HEK293T (cell line): ENCODE measurements around the gene ST6GALNAC1.

Source experiments
- CTCF ChIA-PET: fragments of 350-600 bp; formaldehyde crosslinking; extraction: SDS; loops from one replicate; lab custom pipeline; 2021; ENCODE audit warnings: antibody characterized with exemption, inconsistent platforms; lab: Yijun Ruan, JAX
- POLR2A ChIA-PET: fragments of 350-600 bp; formaldehyde crosslinking; extraction: SDS; loops from one replicate; lab custom pipeline; 2020; ENCODE audit warnings: antibody characterized with exemption, inconsistent platforms; lab: Yijun Ruan, JAX
- DNase-seq: peaks from one replicate; pipeline ENCODE4 v3.0.0; 2012; ENCODE audit warnings: mixed read lengths; ENCODE audit errors: extremely low spot score
- ARNT ChIP-seq: fragments of 450-650 bp; IDR thresholded peaks from 2 replicates; pipeline ENCODE4 v1.6.1; 2017; ENCODE audit warnings: mild to moderate bottlenecking
- BHLHE40 ChIP-seq: fragments of 450-650 bp; IDR thresholded peaks from 2 replicates; pipeline ENCODE4 v1.6.1; 2016; ENCODE audit warnings: mild to moderate bottlenecking, moderate library complexity, borderline replicate concordance
- CTBP1 ChIP-seq: fragments of 450-650 bp; IDR thresholded peaks from 2 replicates; pipeline ENCODE4 v1.6.1; 2016; ENCODE audit warnings: borderline replicate concordance
- ELF4 ChIP-seq: fragments of 450-650 bp; IDR thresholded peaks from 2 replicates; pipeline ENCODE4 v1.6.1; 2017; ENCODE audit warnings: antibody characterized with exemption
- FOXA1 ChIP-seq: fragments of 450-650 bp; IDR thresholded peaks from 2 replicates; pipeline ENCODE4 v1.6.1; 2016; ENCODE audit warnings: mild to moderate bottlenecking
- FOXK2 ChIP-seq: fragments of 450-650 bp; IDR thresholded peaks from 2 replicates; pipeline ENCODE4 v1.6.1; 2016; ENCODE audit warnings: mild to moderate bottlenecking
- FOXM1 ChIP-seq: fragments of 450-650 bp; IDR thresholded peaks from 2 replicates; pipeline ENCODE4 v1.6.1; 2017; ENCODE audit warnings: mild to moderate bottlenecking, borderline replicate concordance
- HDGF ChIP-seq: fragments of 450-650 bp; IDR thresholded peaks from 2 replicates; pipeline ENCODE4 v1.6.1; 2017; ENCODE audit warnings: antibody characterized with exemption, borderline replicate concordance
- L3MBTL2 ChIP-seq: fragments of 450-650 bp; conservative IDR thresholded peaks from 2 replicates; pipeline ENCODE4 v1.6.1; 2016; ENCODE audit warnings: mild to moderate bottlenecking
- LEF1 ChIP-seq: fragments of 450-650 bp; IDR thresholded peaks from 2 replicates; pipeline ENCODE4 v1.6.1; 2017; ENCODE audit warnings: mild to moderate bottlenecking, borderline replicate concordance
- NFRKB ChIP-seq: fragments of 450-650 bp; IDR thresholded peaks from 2 replicates; pipeline ENCODE4 v1.6.1; 2016; ENCODE audit warnings: mild to moderate bottlenecking, moderate library complexity
- PKNOX1 ChIP-seq: fragments of 450-650 bp; IDR thresholded peaks from 2 replicates; pipeline ENCODE4 v1.6.1; 2016
- SP1 ChIP-seq: fragments of 450-650 bp; IDR thresholded peaks from 2 replicates; pipeline ENCODE4 v1.6.1; 2017
- SUZ12 ChIP-seq: fragments of 450-650 bp; IDR thresholded peaks from 2 replicates; pipeline ENCODE4 v1.6.1; 2016; ENCODE audit warnings: mild to moderate bottlenecking
- TARDBP ChIP-seq: fragments of 450-650 bp; IDR thresholded peaks from 2 replicates; pipeline ENCODE4 v1.6.1; 2016
- ZNF384 ChIP-seq: fragments of 450-650 bp; IDR thresholded peaks from 2 replicates; pipeline ENCODE4 v1.6.1; 2016

The ST6GALNAC1 gene

GRCh38 chr17:76687298-76688164, 44.0 kb upstream of the ST6GALNAC1 start:
- DNase-seq, result no peak
- ChIA-PET CTCF (interaction anchor here (0.9 kb wide), 1 partner anchor 21 kb away, joined by 5 read pairs; no protein-coding TSS in a partner anchor), POLR2A (interaction anchor here (0.6 to 4.5 kb wide), 4 partner anchors 11 to 22 kb away, joined by 4 to 24 read pairs (median 16); partner anchors contain the start of gene MXRA7)
- TF ChIP-seq ZNF384 (no peak), ARNT (no peak), HDGF (no peak), FOXK2 (no peak), CTBP1 (no peak), ELF4 (no peak), FOXM1 (no peak), NFRKB (no peak), L3MBTL2 (no peak), SP1 (no peak), SUZ12 (no peak), PKNOX1 (no peak), BHLHE40 (no peak), FOXA1 (no peak)

- CTCF ChIA-PET, result interaction anchor here (0.9 kb wide), 1 partner anchor 22 kb away, joined by 5 read pairs; no protein-coding TSS in a partner anchor
- TF ChIP-seq FOXM1 (no peak), CTBP1 (no peak), FOXK2 (no peak), ARNT (no peak), LEF1 (no peak), SUZ12 (no peak), ZNF384 (no peak), PKNOX1 (no peak), TARDBP (no peak), FOXA1 (no peak), L3MBTL2 (no peak), ELF4 (no peak), SP1 (no peak), HDGF (no peak), BHLHE40 (no peak), NFRKB (no peak)
- POLR2A ChIA-PET, result interaction anchor here (0.6 to 4.5 kb wide), 3 partner anchors 15 to 22 kb away, joined by 4 to 24 read pairs (median 14); no protein-coding TSS in a partner anchor
- no peak for DNase-seq
These were observed 43.2 kb upstream of the ST6GALNAC1 start for GRCh38 chr17:76686538-76687297.

- POLR2A ChIA-PET, result interaction anchor here (0.6 to 1.7 kb wide), 2 partner anchors 8 to 14 kb away, joined by 3 to 14 read pairs; no protein-coding TSS in a partner anchor
- CTCF ChIA-PET, result interaction anchor here (0.7 to 1.7 kb wide), 2 partner anchors 14 to 25 kb away, joined by 3 to 7 read pairs; partner anchors contain the start of gene MXRA7
- DNase-seq, result no peak
- TF ChIP-seq TARDBP (no peak), LEF1 (no peak), HDGF (no peak), CTBP1 (no peak), SP1 (no peak), SUZ12 (no peak), FOXK2 (no peak), BHLHE40 (no peak)
These were observed 42.3 kb upstream of the ST6GALNAC1 start for GRCh38 chr17:76685846-76686245.

GRCh38 chr17:76685366-76685765, 41.8 kb upstream of the ST6GALNAC1 start:
- no peak for DNase-seq
- CTCF ChIA-PET, result interaction anchor here (0.7 to 1.7 kb wide), 3 partner anchors 14 to 30 kb away, joined by 3 to 7 read pairs (median 3); partner anchors contain the start of gene MXRA7
- POLR2A ChIA-PET, result interaction anchor here (0.6 to 1.7 kb wide), 3 partner anchors 8 to 14 kb away, joined by 3 to 14 read pairs (median 3); no protein-coding TSS in a partner anchor
- TF ChIP-seq FOXM1 (no peak), ARNT (no peak)

- DNase-seq, result no peak
- ChIA-PET CTCF (interaction anchor here (0.7 to 1.7 kb wide), 2 partner anchors 27 to 30 kb away, joined by 3 to 7 read pairs; partner anchors contain the start of gene MXRA7), POLR2A (interaction anchor here (1.3 to 1.7 kb wide), 3 partner anchors 13 to 27 kb away, joined by 3 to 14 read pairs (median 3); no protein-coding TSS in a partner anchor)
- no peak for TF ChIP-seq FOXA1
- TF ChIP-seq BHLHE40, result no peak
- no peak for TF ChIP-seq FOXK2
- TF ChIP-seq TARDBP, result no peak
- TF ChIP-seq PKNOX1, result no peak
- TF ChIP-seq LEF1, result no peak
- no peak for TF ChIP-seq ARNT
- no peak for TF ChIP-seq ELF4
- TF ChIP-seq L3MBTL2, result no peak
- TF ChIP-seq SUZ12, result no peak
- no peak for TF ChIP-seq HDGF
- no peak for TF ChIP-seq CTBP1
- no peak for TF ChIP-seq NFRKB
- no peak for TF ChIP-seq FOXM1
- no peak for TF ChIP-seq SP1
- no peak for TF ChIP-seq ZNF384
These were observed 41.2 kb upstream of the ST6GALNAC1 start for GRCh38 chr17:76684756-76685155.
